ENCODE measurements around the gene PPIE.
"Not testable (repeated sequence)": the region's sequence is repeated elsewhere in the genome, so short reads cannot be mapped to it uniquely, and the experiment has no call there.

Gene PPIE

DNA sequence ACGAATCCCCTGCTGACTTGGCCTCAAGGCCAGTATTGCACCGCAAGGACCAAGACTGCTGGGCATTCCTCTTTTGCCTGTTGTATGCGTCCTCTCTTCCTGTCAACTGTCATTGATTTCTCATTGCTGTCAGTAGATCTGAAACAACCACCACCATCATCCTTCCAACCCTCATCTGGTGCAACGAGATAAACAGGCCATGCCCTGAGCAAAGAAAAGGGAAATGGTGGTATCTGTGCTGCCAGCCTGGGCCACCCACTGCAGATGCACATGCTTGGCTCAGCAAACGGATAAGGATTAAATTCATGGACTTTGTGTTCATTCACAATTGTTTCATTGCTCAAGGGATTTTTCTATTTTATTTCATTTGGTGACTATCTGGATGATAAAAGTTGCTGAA, 18.8 kb downstream of the PPIE start:
- DNase-seq (ENCODE audit: low spot score) (no peak), FAIRE-seq (no peak)

DNA sequence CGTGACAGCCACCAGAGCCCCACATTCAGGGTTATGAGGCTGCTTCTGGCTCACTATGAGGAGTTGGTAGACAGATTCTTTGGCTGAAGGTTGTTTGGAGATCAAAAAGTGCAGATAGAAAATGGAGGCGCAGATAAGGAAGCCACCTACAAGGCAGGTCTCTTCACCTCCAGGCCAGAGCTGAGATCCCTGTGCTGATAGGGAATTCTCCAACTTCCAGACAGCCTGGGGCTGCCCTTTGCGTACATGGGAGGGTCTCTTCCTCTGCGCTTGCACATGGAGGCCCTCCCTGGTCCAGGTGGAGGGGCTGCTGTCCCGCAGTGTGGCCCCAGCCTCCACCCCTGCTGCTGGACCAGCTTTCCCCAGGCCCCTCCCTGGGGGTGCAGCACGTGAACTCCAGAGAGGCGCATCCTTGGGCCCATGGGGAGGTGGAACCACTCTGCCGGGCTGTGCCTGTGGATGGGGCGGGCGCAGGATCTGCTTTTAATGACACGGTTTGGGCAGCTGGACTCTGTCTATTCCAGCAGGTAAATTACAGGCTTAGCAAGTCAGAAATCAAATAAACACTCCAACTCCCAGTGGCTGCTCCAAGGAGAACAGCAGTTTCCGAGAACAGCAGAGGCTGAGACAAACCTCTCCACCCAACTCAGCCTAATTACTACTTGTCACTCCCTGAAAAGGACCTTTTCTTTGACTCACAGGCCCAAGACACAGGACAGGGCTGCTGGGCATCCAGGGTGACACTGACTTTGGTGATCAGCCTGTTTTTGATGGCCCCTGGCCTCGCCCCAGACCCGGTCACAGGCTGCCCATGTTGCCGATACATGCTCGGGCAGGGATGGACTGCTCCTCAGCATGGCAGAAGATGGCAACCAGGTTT, 20.1 kb downstream of the PPIE start:
- DNase-seq (ENCODE audit: low spot score): no peak
- no peak for FAIRE-seq

DNA sequence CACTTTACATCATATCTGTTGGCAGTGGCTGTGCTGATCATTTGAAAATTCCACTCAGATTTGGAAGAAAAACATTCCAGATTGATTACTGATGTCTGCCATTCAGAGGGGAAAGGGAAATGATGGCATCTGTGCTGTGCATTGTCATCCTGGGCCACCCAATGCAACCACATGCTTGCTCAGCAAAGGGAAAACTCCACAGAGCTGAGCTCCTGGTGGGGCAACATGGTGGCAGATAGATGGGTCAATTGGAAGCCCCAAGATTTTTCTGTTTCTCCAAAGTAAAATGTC, 20.7 kb downstream of the PPIE start:
- DNase-seq (ENCODE audit: low spot score) (no peak), FAIRE-seq (no peak)

DNA sequence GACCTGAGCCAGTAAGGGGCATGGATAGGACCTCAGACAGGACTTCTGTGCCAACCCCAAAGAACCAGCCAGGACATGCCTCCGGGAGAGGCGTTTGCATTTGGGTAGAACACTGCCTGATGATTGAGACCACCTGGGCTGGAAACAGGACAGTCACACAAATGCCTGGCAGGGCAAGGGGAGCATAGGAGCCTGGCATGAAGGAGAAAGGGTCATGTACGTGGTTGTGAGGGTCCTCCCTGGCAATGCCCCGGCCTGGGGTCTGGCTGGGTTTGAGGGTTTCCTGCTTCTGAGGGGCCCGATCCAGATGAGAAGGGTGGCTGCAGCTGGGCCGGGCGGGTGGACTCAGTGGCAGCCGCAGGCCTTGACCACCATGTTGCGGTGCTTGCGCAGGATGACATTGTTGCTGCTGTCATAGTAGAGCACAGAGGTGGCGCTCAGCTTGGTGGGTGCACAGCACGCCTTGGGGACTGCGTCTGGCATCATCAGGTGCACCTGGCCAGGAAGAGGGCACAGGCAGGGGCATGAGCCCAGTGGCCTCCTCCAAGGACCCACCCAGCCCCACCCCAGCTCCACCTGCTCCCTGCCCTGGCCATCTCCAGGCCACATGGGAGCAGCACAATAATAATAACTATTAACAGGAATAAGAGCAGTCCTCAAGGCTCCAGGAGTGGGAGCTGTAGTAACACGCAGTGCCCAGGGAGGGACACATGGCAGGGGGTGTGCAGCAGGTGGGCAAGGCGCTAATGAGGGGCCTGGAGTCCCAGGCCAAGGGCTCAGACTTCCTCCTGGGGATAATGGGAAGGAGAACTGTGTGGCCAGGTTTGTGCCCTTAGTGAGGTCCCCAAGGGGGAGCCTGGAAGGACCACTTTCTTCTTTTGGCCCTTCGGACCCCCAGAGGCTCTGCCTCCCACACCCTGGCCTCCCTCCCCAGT, 21.7 kb downstream of the PPIE start:
- DNase-seq (ENCODE audit: low spot score) (no peak), FAIRE-seq (no peak)

DNA sequence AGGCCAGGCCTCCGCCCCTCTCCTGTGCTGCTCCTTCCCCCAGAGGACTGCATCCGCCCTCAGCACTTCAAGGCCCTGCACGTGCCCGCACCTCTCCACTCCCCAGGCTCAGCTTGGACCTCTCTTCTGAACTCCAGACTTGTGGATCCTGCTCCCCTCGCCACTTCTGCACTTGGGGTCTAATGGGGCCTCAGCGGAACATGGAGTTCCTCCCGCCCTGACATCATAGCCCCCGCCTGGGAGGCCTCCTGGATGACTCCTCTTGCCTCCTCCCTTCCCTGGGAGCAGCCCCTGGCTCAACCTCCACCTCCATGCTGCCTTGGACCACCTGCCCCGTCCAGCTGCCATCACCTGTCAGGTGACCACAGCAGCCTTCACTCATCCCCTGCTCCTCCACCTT, 22.3 kb downstream of the PPIE start:
- no peak for FAIRE-seq
- no peak for DNase-seq (ENCODE audit: low spot score)

DNA sequence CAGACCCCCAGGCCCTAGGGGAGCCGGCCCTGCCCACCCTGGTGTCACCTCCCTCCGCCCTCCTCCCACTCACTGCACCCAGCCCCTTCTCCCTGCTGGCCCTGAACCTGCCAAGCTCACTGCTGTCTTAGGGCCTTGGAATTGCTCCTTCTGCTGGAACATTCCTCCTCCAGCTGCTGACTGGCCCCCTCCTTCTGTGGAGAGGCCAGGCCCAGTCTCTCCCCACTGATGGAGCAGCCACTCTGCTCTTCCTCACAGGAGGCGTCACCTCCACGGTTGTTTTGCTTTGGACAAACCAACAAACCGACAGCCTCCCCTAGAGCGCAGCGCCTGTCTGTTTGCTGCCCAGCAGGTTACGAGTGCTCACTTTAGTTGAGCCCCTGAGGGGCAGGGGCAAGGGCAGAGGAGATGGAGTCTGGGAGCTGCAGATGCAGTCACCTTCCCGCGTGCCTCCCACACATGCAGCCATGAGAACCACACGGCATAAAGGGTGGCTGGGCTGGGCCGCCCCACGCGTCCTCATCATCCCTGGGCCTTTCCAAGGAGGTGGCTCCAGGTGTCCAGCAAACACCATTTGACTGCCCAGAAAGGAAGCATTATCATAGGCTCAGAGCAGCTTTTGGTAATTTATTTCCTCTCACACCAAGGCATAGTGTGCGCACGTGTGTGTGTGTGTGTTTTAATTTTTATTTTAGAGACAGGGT, 23.0 kb downstream of the PPIE start:
- DNase-seq (ENCODE audit: low spot score): no peak
- no peak for FAIRE-seq

DNA sequence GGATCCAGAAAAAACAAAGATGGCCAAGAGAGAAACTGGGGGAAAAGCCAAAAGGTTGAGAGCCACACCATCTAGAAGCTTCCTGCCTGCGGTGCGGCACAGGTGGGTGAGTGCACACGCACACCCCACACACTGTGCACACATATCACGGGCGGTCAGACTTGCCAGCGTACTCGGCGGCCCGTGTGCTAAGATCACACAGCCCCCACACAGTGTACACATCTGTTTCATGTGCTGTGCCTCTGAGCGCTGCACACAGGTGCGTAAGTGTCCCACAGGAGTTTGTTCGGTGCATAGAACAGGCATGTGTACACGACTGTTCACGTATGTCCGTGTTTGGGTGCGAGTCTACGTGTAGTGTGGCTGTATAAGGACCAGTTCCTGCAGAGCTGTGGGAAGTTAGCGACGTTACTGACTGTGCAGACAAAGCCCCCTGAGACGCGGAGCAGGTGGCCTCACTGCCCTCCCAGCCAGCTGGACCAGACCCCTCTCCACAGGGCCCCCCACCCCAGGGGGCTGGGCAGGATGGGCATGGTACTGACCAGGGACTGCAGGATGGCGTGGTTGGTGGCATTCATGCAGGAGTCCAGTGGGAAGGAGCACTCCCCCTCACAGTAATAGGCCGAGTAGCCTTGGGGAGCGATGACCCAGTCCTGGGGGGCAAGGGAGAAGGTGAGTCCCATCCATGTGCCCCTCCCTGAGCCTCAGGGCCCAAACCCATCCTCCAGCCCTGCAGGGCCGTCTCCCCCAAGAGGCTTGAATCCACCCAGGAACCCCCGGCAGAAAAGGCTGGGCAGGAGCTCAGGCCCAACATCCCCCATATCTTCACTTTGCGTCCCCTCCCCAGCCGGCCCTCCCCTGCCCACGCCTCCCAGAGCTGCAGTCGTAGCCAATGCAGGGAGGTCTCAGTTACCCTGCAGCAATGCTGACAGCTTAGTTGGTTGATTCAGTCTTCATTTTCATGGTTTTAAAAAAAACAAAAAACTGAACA, 24.2 kb downstream of the PPIE start:
- DNase-seq (ENCODE audit: low spot score): no peak
- FAIRE-seq: peak; percentile 35

DNA sequence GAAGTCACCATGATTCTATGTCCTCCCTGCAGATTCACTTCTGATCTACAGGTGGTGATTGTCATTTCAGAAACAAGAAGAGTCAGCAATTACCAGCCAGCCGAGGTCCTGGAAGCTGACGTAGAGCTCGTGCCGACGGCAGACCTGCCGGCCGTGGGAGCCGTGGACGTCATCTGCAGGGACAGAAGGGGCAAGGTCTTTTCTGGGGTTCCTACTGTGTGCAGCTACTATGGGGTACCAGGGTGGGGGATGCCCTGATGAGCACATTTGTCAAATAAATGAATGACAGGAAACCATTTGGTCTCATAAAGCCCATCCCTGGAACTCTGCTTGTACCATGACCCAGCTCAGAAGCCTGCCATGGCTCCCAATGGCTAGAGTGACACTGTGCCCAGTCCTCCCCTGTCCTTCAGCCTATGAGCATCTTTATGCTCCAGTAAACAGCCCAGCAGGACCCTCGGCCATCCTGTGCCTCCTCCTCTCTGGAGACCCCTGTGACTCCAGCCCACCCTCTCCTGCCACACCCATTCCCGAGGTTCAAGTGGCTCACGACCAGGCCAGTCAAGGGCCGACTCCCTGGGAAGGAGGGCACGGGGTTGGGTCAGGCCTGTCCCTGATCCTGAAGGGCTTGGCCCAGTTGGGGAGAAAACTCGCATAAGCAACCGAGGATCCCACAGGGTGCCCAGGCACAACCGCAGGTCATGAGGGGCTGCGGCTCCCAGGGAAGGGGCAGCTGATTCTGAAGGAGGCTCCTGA, 25.1 kb downstream of the PPIE start:
- not testable (repeated sequence) for FAIRE-seq

DNA sequence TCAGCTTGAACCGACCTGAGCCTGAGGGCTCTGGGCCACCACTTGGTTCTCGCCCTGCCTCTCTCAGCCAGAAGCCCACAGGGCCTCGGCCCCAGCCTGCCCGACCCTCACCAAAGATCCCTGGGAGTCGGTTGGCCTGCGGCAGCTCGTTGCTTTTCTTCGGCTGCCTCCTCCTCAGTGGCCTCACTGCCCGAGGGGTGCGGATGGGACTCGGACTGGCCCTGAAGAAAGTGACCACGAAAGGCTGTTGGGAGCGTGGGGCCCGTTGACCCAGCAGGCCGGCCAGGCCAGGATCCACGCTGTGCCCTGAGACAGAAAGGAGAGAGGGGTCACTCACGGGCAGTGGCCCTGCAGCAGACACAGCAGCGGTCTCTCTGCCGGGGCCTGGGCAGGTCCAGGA, 25.8 kb downstream of the PPIE start:
- DNase-seq (ENCODE audit: low spot score); FAIRE-seq: not testable (repeated sequence)

More for the DNA sequence above, 25.1 kb downstream of the PPIE start:
- not testable (repeated sequence) for DNase-seq (ENCODE audit: low spot score)

DNA sequence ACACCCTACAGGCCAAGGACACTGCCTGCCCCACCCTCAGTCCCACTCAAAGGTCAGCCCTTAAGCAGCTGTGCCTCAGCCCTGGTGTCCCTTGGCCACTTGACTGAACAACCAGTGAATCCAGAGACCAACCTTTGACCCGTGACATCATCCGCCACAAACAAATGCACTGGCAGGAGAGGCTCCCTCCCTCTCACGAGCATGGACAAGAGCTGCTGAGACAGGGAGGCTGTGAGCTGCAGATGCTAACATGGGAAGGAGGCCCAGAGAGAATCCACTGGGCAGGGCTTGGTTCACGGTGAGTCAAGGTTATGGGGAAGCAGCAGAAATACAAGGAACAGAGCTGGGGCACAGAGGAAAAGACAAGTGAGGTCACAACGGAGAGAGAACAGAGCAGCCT, 27.8 kb downstream of the PPIE start:
- peak; percentile 61 for FAIRE-seq
- not testable (repeated sequence) for DNase-seq (ENCODE audit: low spot score)

DNA sequence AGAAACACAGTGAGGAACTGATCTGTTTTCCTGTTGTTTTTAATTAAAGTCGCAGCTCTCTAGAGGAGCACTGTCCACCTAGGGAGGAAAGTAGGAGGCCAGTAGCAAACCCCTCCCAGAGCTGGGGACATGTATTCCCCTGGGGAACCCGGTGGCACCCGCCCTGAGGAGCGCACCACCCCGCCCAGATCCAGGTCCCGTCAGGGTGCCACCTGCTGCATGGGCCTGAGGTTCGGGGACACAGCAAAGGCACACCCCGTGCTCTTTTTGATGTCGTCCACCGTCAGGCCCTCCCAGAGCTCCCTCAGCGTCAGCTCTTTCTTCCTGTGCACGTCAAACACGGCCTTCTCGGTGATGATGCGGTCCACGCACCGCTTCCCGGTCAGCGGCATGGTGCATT, 30.8 kb downstream of the PPIE start:
- not testable (repeated sequence) for DNase-seq (ENCODE audit: low spot score); FAIRE-seq

DNA sequence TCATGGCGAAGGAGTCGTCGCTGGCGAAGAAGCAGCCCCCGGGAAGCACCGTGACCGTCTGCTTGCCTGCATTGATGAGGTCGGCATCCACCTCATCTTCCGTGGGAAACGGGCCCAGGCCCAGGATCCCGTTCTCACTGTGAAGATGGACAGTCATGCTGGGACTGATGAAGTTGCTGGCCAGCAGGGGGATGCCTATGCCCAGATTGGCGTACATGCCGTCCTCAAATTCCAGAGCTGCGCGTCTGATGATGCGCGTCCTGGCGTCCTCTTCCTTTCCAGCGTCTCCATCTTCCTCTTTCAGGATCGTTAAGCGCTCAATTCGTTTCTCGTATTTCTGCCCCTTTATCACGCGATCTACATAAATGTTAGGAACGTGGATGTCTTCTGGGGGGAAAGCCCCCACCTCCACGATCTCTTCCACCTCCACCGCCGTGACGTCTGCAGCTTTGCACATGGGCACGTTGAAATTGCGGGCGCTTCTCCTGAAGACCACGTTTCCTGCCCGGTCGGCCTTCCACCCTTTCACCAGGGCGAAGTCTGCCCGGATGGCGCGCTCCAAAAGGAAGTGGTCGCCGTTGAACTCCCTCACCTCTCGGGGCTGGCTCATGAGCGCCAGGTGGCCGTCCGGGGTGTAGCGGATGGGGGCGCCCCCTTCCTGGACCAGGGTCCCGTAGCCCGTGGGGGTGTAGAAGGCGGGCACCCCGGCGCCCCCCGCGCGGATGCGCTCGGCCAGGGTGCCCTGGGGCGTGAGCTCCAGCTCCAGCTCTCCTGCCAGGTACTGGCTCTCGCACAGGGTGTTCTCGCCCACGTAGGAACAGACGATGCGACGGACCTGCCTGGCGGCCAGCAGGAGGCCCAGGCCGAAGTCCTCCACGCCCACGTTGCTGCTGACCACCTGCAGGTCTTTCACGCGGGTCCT, 31.7 kb downstream of the PPIE start:
- DNase-seq (ENCODE audit: low spot score); FAIRE-seq: not testable (repeated sequence)

DNA sequence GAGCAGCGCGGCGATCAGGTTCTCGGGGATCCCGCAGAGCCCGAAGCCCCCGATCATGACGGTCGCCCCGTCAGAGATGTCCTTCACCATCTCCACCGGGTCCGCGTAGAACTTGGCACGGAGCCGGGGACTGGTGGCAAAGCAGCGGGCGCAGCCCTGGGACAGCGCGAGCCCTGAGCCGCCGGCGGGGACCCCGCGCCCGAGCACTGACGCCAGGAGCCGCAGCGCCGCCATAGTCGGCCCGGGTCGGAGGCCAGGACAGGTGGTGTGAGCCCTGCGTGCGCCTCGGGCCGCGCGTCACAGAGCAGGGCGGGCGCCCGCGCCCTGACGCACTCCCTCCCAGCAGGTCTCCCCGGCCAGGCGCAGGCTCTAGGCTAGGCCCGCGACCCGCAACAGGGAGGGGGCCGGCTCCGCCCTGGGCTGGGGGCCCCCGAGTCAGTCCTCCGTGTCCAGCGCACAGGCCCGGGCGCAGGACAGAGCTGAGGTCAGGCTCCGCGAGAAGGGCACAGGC, 32.4 kb downstream of the PPIE start, which contains the start of gene OXCT2:
TSS of gene OXCT2 (minus strand) at position 327 of the 511 bp plus-strand sequence. CDS start at position 234, 93 bp downstream.
- not testable (repeated sequence) for FAIRE-seq; DNase-seq (ENCODE audit: low spot score)

DNA sequence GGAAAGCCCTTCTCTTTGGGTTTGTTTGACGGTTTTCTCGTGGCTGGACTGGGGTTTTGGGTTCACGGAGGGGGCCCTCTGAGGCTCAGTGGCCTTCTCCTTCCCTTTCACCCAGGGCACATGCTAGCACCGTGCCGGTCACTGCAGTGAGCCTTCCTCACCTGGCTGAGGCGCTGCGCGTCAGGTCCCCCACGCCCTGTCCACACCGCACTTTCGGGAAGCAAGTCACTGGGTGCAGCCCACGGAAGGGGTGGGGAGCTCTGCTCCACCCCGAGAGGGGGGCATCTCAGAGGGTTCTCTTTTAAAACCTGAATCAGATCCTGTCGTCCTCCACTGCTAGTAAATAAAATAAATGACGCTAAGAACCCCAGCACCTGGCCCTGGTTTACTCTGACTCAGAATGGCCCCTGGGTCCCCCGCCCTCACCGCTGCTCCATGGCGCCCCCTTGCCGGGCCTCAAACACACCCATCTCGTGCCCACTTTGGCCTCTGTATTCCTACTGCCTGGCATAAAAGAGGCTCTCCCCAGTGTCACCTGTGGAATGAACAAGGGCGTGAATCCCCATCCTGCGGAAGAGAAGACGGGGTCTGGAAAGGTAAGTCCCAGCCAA, 34.8 kb downstream of the PPIE start:
- DNase-seq (ENCODE audit: low spot score): not testable (repeated sequence)
- FAIRE-seq: peak; percentile 9

DNA sequence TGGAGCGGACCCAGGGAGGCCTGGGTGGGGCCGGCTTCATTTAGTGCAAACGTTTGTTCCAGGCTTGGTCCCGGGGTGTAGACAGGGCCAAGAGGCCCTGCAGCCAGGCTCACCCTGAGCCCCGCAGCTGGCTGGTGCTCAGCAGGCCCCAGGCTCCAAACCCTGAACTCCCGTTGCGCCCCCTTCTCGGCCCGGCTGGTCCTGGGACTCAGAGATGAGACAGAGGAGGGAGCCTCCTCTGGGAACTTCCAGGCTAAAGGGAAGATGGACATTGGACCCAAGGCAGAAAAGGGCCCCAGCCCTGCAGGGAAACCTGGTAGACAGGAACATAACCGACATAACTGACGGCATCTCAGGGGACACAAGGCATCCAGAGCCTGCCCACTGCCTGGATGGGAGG, 36.5 kb downstream of the PPIE start:
- DNase-seq (ENCODE audit: low spot score); FAIRE-seq: not testable (repeated sequence)

DNA sequence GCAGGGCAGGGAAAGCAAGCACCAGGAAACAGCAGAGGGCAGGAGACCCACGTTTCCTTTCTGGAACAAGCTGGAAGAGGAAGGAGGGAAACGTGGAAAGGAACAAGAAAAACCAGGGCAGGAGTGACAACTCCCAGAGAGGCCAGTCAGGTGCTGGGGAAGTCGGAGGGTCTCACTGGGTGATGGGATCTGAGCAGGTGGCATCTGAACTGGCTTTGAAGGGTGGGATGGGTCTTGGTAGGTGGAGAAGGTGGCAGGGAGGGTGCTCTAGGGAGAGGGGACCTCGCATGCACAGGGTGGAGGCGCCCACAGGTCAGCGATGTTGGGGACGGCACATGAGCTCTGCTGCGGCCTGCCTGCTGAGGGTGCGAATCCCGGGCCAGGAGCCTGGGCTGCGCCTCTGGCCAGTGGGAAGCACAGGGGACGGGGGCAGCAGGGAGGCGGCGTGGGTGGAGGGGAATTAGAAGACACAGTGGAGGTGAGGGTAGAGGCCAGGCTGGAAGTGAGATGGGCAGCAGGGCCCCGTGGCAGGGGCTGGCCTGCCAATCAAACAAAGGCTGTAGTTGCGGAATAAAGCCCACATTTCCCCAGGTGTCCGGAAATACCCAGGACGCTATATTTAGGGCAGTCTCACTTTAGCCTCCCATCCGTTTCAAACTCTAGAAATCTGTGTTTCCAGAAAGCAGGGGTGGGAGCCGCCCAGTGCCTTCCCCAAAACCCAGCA, 37.2 kb downstream of the PPIE start:
- DNase-seq (ENCODE audit: low spot score); FAIRE-seq: not testable (repeated sequence)

DNA sequence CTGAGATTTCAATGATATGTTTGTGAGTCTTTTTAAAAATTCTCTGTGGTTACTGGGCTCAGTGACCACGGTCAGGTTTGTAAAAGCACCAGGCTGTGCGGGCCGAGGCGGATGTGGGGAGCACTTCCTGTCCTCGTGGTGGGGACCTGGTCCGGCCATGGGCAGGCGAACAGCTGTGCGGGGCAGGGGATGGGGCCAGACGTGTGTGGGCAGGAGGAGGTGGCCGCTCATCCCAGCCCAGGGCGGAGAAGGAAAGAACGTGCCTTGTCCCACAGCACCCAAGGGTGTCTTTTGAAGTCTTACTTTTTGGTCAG, 37.7 kb downstream of the PPIE start:
- no peak for FAIRE-seq
- no peak for DNase-seq (ENCODE audit: low spot score)
